HG03039 (cell line): ENCODE results near the gene CDH24.
"Not testable (repeated sequence)": the region's sequence is repeated elsewhere in the genome, so short reads cannot be mapped to it uniquely, and the experiment has no call there.

ENCODE experiments used
- ATAC-seq: cut with Tn5 transposase; IDR thresholded peaks from one replicate; pipeline ENCODE4 v1.9.1; 2021; ENCODE audit warnings: mild to moderate bottlenecking, moderate library complexity; ENCODE audit not compliant: unreplicated experiment

CDH24 gene

DNA sequence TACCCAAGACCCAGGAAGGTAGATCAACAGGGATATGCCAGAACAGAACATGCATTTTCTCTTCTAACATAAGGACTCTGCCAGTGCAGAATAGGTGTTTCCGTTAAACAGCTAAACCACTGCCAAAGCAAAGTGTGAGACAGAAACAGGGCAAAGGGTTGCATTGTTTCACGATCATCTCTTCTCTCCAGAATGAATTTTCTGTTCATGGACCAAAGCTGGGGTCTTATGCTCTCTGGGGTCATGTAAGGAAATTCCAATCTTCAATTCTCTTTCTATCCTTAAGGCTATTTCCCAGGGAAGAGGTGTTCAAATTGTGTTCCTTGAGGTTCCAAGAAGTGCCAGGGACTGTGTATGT, 33.5 kb downstream of the CDH24 start:
- no peak for ATAC-seq

DNA sequence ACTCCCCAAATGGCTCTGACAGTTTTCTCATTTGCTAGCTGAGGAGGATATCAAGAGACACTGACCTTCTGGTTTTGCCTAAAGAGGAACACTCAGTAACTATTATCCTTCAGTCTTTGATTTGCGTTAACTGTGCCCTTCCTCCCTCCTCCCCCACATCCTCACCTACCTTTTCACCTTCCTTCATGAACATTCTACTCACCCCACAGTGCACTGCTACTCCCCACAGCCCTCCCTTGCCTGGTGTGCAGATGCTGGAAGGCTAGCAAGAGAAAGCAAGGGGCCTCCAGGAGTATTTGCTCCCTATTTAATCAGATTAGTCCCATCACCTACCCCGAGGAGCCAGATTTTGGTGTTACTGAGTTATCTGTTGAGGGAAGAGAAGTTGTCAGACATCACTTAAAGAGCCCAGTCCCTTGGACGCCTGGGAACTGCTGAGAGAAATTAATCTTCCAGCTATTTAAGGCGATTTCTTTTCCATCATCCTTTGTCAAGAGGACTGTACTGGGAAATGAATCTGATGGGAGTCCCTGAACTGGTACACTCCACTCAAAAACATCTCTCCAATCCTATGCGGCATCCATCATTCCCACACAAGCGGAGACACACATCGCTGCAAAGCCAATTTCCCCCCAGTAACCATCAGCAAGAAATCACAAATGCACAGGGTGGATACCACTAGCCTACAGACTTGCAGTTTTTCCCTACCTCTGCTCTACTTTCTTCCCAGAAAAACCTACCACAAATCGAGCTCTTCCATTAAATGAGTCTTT, 34.1 kb downstream of the CDH24 start:
- ATAC-seq: no peak

DNA sequence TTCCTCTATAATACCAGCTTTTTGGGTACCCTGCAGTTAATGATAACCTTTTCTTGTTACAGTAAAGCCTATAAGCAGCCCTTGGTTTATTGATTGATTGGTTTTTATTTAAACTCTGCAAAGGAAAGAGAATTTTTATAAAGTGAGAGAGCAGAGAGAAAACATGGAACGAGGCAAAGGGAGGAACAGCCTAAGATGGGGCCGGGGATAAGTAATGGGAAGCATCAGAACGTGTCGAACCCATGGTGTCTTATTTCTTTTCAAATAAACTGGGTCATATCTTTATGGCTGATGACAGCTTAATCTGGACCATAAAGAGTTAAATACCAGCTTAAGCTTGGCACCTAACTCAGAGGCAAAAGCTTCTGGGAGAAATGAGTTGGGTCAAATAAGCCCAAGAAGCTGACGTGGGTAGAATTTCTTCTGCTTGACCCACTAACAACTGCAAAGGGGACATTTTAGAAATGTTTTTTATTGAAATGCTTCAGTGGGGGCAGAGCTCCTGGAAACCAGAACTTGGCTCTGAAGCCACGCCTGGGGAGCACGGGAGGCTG, 35.4 kb downstream of the CDH24 start:
- ATAC-seq: no peak

GRCh38 chr14:23021434-23021833, 35.9 kb downstream of the CDH24 start:
- no peak for ATAC-seq

GRCh38 chr14:23020143-23021128, 36.9 kb downstream of the CDH24 start:
- no peak for ATAC-seq

GRCh38 chr14:23018107-23018506, 39.2 kb downstream of the CDH24 start:
- ATAC-seq: no peak

GRCh38 chr14:23017091-23017490, 40.2 kb downstream of the CDH24 start:
- no peak for ATAC-seq

GRCh38 chr14:23015618-23016017, 41.7 kb downstream of the CDH24 start:
- no peak for ATAC-seq

- not testable (repeated sequence) for ATAC-seq
Observed at GRCh38 chr14:23013749-23014054, 43.6 kb downstream of the CDH24 start.

DNA sequence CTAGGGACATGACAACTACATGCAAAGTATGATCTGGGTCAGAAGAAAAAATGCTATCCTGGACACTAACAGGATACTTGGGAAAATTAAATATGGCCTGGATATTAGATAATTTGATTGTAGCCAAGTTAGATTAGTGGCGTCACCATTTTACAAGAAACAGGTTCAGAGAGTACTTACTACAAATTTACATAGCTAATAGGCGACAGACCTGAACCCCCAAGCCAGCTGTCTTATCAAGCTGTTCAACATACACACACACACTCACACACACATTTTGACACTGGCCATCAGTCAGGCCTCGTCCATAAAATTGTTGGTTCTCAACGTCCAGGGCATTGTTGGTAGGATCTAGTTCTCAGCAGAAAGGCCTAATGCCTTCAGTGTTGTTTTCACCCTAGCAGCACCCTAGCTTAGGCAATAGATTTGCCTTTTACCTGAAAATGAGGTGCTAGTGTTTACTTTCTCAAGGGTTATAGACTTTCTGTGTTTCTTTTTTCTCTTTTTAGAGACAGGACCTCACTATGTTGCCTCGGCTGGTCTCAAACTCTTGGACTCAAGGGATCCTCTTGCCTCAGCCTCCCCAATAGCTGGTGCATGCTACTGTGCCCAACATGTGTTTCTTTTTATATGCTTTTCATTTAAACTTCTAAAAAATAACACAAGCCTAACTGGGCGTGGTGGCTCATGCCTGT, 44.1 kb downstream of the CDH24 start:
- ATAC-seq: no peak

DNA sequence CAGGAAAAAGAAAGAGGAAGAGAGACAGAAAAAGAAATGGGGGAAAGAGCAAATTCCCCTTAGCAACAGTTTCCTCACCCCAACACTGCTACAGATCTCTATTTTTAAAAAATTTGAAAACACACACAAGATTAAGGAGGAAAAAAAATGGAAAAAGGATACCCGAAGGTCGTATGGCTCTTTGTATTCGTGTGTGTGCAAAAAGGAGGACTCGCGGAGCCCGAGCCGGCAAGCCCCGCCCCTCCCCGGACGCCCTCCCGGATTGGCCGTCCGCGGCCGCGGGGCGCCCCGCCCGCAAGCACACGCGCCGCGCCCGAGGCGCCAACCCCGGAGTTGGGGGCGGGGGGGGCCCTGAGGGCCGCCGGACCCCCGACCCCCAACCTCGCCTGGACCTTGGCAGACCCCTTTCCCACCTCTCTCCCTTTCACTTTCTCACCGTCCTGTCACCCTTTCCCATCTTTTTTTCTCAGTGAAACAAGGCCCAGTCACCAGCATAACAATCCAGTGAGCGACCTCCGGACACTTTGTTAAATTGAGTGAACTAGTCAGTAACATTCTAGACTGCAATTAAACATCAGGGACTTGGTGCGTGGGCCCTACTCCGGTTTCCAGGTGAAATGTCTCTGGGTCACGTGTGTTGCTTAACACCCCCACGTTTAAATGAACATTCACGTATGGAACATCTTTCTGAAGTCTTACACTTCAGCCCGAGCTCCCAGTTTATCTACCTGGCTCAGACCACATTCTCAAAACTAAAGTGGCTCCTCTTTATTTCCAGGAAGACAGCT, 47.2 kb downstream of the CDH24 start, which contains the start of gene C14orf93:
C14orf93 (minus strand) TSS at position 205 of the 788 bp plus-strand sequence. CDS start 11,120 bp downstream, outside the sequence.
- ATAC-seq: peak; percentile 32

DNA sequence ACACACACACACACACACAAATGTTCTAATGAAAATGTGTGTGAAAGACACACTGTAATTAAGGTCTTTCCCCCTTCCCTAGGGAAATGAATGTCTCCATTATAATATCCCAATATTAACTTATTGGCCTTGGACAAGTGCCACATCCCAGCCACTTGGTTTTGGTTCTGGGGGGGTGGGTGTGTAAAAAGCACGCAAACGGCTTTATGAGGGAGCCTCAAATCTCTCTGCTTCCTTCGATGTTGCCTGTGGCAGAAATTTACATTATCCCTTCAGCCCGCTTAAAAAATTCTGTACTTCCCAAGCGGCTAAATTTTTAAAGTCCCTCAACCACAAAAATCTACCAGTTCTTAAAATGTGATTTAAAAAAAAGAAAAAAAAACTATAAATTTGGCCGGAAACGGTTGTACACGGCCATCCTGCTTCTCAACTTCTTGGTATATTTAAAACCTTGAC, 47.8 kb downstream of the CDH24 start:
- no peak for ATAC-seq

DNA sequence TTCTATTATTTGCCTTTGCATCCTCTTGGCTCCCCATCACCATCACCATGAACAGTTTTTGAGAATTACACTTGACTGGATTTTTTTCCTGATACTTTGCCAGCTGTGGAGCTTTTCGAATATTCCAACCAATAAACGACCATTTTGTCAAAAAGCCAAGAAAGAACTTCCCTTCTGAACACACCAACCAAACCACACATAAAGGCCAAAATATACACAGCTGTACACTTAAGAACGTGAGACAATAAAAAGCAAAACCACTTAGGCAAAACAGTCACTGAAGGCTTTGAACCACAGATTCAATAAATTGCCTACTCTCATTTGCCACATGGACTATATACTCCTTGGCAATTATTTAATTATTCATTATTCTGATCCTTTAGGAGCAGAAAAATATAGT, 48.5 kb downstream of the CDH24 start:
- ATAC-seq: no peak

GRCh38 chr14:23006544-23007419, 50.5 kb downstream of the CDH24 start:
- peak; percentile 90 for ATAC-seq

DNA sequence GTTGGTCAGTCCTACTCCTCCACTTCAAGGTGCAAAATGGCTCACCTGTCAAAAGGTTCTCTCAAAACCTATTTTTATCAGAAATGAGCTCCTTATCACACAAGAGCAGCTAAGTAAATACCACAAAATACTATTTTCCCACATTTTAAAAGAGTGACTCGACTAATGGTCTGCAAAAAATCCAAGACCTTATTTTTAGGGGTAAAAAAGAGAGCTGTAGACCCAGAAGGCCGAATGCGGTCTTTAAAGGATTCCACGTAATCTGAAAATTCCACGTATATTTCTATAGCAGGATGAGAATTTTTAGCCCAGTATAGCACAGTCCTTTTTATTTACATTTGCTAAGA, 51.2 kb downstream of the CDH24 start:
- no peak for ATAC-seq

GRCh38 chr14:23005451-23006187, 51.7 kb downstream of the CDH24 start:
- no peak for ATAC-seq

DNA sequence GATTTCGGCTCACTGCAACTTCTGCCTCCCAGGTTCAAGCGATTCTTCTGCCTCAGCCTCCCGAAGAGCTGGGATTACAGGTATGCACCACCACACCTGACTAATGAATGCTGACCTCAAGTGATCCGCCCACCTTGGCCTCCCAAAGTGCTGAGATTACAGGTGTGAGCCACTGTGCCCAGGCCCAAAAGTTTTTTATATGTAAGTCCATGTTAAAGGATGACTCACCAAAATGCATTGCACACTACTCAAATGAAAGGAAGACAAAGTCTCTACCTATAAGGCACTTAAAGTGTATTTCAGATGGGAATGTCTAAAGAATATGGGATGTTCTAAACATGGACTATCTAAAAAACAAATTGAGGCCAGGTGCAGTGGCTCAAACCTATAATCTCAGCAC, 53.0 kb downstream of the CDH24 start:
- not testable (repeated sequence) for ATAC-seq

DNA sequence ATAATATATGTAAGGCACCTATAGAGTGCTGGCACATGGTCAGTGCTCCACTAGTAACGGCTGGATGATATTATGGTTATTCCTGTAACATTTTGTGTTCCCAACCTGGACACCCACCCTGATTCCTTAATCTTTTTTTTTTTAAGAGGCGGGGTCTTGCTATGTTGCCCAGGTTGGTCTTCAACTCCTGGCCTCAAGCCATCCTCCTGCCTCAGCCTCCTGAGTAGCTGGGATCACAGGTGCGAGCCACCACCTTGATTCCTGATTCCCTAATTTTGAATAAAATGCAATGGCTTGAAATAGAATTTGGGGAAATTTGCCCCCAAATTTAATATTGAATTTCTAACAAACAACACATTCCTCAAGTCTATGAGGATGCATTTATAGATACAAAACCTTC, 54.7 kb downstream of the CDH24 start:
- ATAC-seq: no peak

GRCh38 chr14:23000860-23001259, 56.5 kb downstream of the CDH24 start:
- ATAC-seq: no peak
